GM18508 (cell line): ENCODE results near the gene UBXN6.

Experiments used
- ATAC-seq: cut with Tn5 transposase; IDR thresholded peaks from one replicate; pipeline ENCODE4 v1.9.1; 2021; ENCODE audit warnings: moderate number of reproducible peaks; ENCODE audit not compliant: insufficient read depth, unreplicated experiment

UBXN6 gene

GRCh38 chr19:4464815-4465581, 7.4 kb upstream of the UBXN6 start:
- no peak for ATAC-seq

- no peak for ATAC-seq
Measured at GRCh38 chr19:4456843-4457653, 546 bp downstream of the UBXN6 start.

- no peak for ATAC-seq
Measured at GRCh38 chr19:4456476-4456842, 1.1 kb downstream of the UBXN6 start.

GRCh38 chr19:4455719-4456475, 1.7 kb downstream of the UBXN6 start:
- ATAC-seq = no peak

- no peak for ATAC-seq
Measured at GRCh38 chr19:4454747-4455718, 2.6 kb downstream of the UBXN6 start.

- no peak for ATAC-seq
Measured at GRCh38 chr19:4453232-4454179, 4.1 kb downstream of the UBXN6 start.

GRCh38 chr19:4452230-4452990, 5.2 kb downstream of the UBXN6 start:
- no peak for ATAC-seq

GRCh38 chr19:4449639-4450028, 8.0 kb downstream of the UBXN6 start:
- ATAC-seq = no peak

GRCh38 chr19:4449022-4449638, 8.5 kb downstream of the UBXN6 start:
- no peak for ATAC-seq

- no peak for ATAC-seq
Measured at GRCh38 chr19:4448147-4448985, 9.2 kb downstream of the UBXN6 start.

- no peak for ATAC-seq
Measured at GRCh38 chr19:4447327-4448146, 10.1 kb downstream of the UBXN6 start.

- no peak for ATAC-seq
Measured at GRCh38 chr19:4446704-4447200, 10.8 kb downstream of the UBXN6 start.

- ATAC-seq = no peak
Measured at GRCh38 chr19:4445963-4446703, 11.5 kb downstream of the UBXN6 start.

- no peak for ATAC-seq
Measured at GRCh38 chr19:4444765-4445741, 12.5 kb downstream of the UBXN6 start.
